Lower leg skin (tissue), 3 donors: ENCODE measurements around the gene SH2D7.

Experiments used
- POLR2A ChIP-seq, 2 donors: fragments of 450-650 bp; IDR thresholded peaks; one replicate each; pipeline ENCODE4 v1.6.1; 2016 to 2017; ENCODE audit warnings: antibody characterized with exemption in 2 of 2, mild to moderate bottlenecking in 1 of 2, moderate library complexity in 1 of 2
- TF ChIP-seq, protein P1 (sequence below), 3 donors: fragments of 450-650 bp; IDR thresholded peaks; one replicate each; pipeline ENCODE4 v1.5.1; 2016; ENCODE audit warnings: antibody characterized with exemption in 3 of 3, mild to moderate bottlenecking in 3 of 3, moderate library complexity in 2 of 3

DNA sequence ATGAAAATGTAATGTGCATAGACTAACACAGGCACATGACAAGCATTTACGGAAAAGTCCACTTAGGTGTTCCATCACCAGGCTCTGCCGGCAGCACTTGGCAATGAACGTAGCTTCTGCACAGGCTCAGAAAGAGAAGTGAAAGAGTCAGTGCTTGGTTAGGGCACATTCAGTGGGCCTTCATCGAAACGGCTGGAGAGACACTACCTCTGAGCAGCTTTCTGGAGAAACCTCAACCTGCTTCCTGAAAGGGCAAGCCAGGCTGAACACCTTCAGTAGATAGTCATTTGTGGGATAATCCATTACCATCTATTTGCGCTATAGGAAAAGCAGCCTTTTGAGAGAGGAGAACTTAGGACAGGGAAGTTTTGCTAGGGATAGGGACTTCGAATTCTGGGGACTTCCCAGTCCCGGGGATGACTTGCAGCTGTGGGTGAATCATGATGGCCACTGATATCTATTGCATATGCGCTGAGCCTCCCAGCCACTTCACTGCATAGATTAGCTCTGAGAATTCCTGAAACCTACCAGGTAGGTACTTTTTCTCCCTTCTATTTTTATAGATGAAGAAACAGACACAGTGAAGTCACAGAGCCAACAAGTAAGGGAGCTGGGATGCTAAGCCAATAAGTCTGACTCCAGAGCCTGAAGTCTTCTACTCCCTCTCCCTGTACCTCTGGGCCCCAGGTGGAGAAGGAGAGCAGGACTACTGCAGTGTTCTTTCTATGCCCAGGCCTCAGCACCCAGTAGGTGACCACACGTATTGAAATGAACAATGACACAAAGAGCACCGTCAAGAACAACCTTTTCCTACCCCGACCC is 4.2 kb upstream of the SH2D7 start:
- TF ChIP-seq, protein P1, sequence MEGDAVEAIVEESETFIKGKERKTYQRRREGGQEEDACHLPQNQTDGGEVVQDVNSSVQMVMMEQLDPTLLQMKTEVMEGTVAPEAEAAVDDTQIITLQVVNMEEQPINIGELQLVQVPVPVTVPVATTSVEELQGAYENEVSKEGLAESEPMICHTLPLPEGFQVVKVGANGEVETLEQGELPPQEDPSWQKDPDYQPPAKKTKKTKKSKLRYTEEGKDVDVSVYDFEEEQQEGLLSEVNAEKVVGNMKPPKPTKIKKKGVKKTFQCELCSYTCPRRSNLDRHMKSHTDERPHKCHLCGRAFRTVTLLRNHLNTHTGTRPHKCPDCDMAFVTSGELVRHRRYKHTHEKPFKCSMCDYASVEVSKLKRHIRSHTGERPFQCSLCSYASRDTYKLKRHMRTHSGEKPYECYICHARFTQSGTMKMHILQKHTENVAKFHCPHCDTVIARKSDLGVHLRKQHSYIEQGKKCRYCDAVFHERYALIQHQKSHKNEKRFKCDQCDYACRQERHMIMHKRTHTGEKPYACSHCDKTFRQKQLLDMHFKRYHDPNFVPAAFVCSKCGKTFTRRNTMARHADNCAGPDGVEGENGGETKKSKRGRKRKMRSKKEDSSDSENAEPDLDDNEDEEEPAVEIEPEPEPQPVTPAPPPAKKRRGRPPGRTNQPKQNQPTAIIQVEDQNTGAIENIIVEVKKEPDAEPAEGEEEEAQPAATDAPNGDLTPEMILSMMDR (IDR thresholded peaks at IDR 0.05): no peak
- TF ChIP-seq POLR2A (IDR thresholded peaks at IDR 0.05): no peak
